WTC11 (cell line): Measurements from ENCODE around the gene TUBB1.

Experiments used
- CTCF ChIP-seq: fragments of 200-600 bp; IDR thresholded peaks from 2 replicates; pipeline ENCODE4 v1.8.0; 2022; ENCODE audit warnings: antibody characterized with exemption
- JAZF1 ChIP-seq: fragments of 250-450 bp; sonication (Bioruptor Pico); IDR thresholded peaks from 2 replicates; pipeline ENCODE4 v1.9.0; 2021; ENCODE audit warnings: moderate library complexity, mild to moderate bottlenecking, inconsistent platforms
- NR1H2 ChIP-seq: sonication (generic); formaldehyde crosslinking; IDR thresholded peaks from 2 replicates; pipeline ENCODE4 v1.9.0; 2021; ENCODE audit warnings: mild to moderate bottlenecking, moderate library complexity, missing genetic modification reagents
- SP1 ChIP-seq: sonication (generic); formaldehyde crosslinking; conservative IDR thresholded peaks from 2 replicates; pipeline ENCODE4 v1.8.1; 2022; ENCODE audit warnings: missing genetic modification reagents
- ZBTB21 ChIP-seq: sonication (generic); formaldehyde crosslinking; IDR thresholded peaks from 2 replicates; pipeline ENCODE4 v1.8.1; 2023; ENCODE audit warnings: mild to moderate bottlenecking, missing genetic modification reagents, borderline replicate concordance

GRCh38 chr20:59040667-59041066, 21.4 kb downstream of the TUBB1 start:
- TF ChIP-seq SP1 (CRISPR knock-in tag): no peak
- no peak for TF ChIP-seq ZBTB21
- TF ChIP-seq JAZF1 (CRISPR knock-in tag): no peak
- no peak for TF ChIP-seq CTCF
- TF ChIP-seq NR1H2 (CRISPR knock-in tag): no peak
